Keratinocyte (primary cell): ENCODE results near the gene COL11A1.

Experiments used
- EZH2 ChIP-seq: IDR thresholded peaks from one replicate; pipeline ENCODE4 v1.6.1; 2012; ENCODE audit warnings: inconsistent platforms, mild to moderate bottlenecking, low read length, moderate library complexity
- TF ChIP-seq, protein P1 (sequence below), 3 experiments: IDR thresholded peaks in 1 of 3; conservative IDR thresholded peaks in 1 of 3; optimal IDR thresholded peaks in 1 of 3; 2 replicates in 2 of 3; 3 replicates in 1 of 3; pipeline versions ENCODE3 to v1.5.1; 2011; ENCODE audit warnings: low read length in 3 of 3, mild to moderate bottlenecking in 3 of 3, moderate library complexity in 2 of 3, control low read depth in 1 of 3, inconsistent platforms in 1 of 3; ENCODE audit not compliant: insufficient read depth in 2 of 3; ENCODE audit errors: extremely low read depth in 1 of 3

DNA sequence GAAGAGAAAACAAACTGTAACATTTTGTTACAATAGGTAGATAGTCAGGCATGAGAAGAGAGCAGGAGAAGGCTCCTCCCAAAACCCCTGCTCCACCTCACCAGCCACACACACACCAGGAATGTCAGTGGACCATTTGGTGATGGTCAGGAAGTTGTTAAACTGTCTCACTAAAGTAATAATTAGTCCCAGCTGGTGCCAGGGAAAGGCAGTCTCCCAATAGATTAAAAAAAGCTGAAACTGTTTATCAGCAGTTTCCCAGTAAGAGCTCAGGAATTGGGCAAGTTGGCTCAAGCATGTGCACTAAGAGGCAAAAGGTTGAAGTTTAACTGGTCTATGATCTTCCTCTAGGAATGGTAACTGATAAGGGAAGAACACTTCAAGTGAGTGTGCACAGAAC, 249.6 kb downstream of the COL11A1 start:
- TF ChIP-seq, protein P1, sequence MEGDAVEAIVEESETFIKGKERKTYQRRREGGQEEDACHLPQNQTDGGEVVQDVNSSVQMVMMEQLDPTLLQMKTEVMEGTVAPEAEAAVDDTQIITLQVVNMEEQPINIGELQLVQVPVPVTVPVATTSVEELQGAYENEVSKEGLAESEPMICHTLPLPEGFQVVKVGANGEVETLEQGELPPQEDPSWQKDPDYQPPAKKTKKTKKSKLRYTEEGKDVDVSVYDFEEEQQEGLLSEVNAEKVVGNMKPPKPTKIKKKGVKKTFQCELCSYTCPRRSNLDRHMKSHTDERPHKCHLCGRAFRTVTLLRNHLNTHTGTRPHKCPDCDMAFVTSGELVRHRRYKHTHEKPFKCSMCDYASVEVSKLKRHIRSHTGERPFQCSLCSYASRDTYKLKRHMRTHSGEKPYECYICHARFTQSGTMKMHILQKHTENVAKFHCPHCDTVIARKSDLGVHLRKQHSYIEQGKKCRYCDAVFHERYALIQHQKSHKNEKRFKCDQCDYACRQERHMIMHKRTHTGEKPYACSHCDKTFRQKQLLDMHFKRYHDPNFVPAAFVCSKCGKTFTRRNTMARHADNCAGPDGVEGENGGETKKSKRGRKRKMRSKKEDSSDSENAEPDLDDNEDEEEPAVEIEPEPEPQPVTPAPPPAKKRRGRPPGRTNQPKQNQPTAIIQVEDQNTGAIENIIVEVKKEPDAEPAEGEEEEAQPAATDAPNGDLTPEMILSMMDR (optimal IDR thresholded peaks at IDR 0.05 in 1 of 3, IDR thresholded peaks at IDR 0.05 in 1 of 3, conservative IDR thresholded peaks at IDR 0.05 in 1 of 3; ENCODE audit: extremely low read depth in 1 of 3, insufficient read depth in 2 of 3, low read length in 3 of 3): no peak
- no peak for TF ChIP-seq EZH2
